GM18505 (cell line): ENCODE results near the gene ATG4C.

Source experiments
- ATAC-seq: cut with Tn5 transposase; IDR thresholded peaks from one replicate; pipeline ENCODE4 v1.9.1; 2021; ENCODE audit not compliant: unreplicated experiment
- POLR2A ChIP-seq: IDR thresholded peaks from 4 replicates; pipeline ENCODE4 v1.6.1; 2011; ENCODE audit warnings: borderline replicate concordance; ENCODE audit not compliant: insufficient read depth, insufficient read length; ENCODE audit errors: extremely low read depth

The ATG4C gene

DNA sequence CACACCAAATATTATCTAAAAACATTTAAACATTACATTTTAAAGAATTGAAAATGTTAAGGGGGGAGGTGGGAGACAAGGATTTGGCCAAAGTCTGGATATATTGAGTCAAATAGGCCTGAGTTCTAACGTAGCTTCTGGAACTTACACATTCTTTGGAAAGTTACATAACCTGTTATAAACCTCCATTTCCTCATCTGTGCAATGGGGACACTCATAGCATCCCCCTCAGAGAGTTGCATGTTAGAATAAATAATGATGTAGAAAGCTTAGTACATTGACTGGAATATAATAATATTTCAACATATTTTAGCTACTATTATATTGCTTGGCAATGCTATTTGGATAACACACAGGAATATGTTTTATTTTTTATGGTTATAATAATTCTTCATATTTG lies 117.7 kb downstream of the ATG4C start:
- no peak for TF ChIP-seq POLR2A
- ATAC-seq = no peak

DNA sequence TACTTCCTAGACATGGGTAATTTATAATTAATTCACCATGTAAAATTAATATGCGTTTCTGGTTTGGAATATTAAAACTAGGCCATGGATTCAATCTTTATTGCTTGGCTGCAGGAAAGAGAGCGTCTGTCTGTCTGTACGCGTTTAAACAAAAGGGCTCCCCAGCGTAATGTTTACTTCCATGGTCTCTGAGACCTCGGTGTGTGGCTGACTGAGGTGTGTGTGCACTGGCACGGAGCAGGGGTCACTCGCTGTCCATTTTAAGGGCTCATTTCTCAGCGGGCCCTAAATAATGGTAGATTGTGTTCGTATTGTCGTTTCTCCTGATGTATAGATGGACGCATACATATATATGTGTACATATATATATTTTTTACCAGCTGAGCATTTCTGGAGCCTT lies 119.6 kb downstream of the ATG4C start:
- no peak for ATAC-seq
- TF ChIP-seq POLR2A = no peak

DNA sequence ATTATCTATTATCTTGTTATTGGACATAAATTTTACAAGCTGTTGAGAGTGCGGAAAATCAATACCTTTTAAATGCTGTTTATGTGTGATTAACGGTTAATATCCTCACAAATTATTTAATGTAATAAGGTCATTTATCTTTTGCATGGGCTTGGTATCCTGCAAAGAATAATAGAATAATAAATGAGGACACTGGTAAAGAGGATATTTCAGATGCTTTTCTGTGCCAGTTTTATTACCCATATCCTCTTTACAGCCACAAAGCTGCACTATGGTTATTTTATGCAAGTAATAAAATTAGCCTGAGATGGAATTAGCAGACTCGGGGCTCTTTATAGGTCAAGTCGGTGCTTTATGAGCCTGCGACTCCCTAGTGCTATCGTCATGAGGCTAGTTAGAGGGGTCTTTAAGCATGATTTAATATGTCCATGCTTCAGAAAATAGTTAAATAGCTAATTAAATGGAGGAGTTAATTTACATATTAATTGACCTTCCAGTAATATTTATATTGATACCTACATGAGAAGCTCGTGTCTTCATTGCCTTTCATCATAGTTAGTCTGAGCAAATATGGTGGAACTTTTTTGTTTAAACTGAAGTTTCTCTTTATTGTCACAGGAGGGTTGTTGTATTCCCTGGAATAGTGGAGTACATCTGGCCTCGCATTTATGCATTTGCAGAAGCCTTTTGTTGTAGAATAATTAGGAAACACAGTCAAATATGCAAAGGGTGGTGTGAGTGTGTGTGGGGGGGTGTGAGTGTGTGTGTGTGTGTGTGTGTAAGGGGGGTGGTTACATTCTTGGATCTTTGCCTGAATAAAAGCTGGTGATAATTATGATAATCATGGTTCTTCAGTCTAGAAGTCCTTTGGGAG lies 120.3 kb downstream of the ATG4C start:
- ATAC-seq = no peak
- no peak for TF ChIP-seq POLR2A

DNA sequence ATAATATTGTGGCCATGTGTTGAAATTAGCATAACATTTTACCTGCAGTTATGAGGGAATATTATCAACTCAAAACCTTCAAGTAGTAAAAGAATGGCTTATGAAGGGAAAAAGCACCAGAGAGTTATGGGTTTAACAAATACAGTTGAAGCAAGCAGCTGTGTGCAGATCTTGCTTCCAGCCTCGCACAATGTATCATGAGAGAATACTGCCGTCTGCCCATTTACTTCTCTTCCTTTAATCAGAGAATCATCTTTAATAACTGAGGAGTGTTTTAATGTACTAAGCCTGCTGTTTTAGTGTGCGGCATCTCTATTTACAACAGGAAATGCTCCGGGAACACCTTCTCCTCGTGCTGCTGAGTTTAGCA lies 120.9 kb downstream of the ATG4C start:
- ATAC-seq = no peak
- TF ChIP-seq POLR2A = no peak

DNA sequence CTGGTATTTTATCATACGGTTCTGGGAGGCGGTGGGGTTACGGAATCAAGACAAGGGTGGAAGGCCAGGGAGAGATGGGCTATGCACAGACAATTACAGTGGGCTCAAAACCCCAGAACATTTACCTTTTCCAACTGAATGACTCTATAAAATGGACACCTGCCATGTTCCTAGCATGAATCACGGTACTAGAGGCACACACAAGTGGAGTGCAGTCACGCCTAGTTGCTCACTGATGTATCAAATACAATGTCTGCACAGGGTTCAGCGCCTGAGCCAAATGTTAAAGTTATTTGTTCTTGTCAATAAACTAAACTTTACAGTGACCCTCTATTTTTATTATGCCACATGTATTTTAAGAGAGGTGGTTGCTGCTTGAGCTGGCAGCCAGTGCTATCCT lies 121.4 kb downstream of the ATG4C start:
- ATAC-seq = no peak
- TF ChIP-seq POLR2A = no peak

DNA sequence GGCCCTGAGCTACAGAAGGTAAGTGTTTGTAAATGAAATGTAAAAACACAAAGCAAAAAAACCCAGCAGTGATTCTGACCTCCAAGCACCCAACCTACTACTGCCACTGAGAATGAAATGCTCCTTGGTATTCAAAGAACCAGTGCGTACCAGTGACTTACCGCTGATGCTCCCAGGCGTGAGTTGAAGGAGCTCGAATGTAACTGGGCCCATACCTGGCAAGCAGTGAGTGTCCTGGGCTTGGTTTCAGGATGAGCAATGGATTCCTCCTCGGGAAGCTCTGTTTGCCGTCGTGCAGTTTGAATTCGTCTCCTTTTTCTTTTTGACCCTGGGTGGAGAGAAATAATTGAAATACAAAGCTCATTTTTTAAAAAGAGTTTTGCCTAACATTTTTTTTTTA lies 121.9 kb downstream of the ATG4C start:
- no peak for TF ChIP-seq POLR2A
- ATAC-seq = no peak

DNA sequence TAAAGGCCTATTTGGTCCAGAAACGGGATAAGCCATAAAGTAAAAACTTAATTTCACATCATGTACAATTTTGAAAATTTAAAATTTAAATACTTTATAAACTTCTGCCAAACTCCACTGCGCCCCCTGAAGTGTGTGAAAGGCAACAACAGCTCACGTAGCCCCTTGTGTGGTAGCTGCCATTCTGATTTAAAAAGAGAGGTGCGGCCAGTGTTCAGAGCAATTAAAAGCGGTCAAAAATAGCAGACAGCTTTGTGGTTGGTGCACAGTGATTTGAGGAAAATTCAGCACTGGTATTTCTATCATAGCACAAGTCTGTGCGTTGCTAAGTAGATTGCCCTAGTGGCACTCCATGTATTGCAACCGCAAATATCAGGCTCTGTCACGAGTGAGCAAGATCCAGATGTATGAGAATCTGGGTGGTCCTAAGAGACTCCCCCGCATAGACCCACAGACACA lies 122.5 kb downstream of the ATG4C start:
- no peak for TF ChIP-seq POLR2A
- no peak for ATAC-seq

DNA sequence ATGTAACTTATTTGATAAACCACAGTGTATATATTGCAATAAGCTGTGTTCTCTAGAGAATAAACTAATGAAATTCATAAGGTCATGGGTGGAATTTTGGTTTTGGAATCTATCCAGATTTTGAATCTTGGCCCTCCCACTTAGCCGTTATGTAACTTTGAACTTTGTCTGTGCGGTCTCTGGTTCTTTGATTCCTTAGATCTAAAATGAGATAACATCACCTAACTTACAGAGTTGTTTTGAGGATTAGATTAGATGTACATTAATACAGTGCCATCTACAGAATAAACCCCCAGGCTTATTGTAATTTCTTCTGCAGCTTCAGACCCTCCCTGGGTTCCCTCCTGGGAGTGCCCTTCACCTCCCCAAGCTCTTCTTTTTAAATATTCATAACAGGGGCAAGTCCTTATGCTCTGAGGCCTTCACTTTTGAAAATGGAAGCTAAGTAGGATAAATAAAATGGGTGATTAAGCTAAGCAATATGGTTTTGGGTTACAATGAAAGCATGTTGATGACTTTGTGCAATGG lies 124.3 kb downstream of the ATG4C start:
- TF ChIP-seq POLR2A = no peak
- no peak for ATAC-seq

DNA sequence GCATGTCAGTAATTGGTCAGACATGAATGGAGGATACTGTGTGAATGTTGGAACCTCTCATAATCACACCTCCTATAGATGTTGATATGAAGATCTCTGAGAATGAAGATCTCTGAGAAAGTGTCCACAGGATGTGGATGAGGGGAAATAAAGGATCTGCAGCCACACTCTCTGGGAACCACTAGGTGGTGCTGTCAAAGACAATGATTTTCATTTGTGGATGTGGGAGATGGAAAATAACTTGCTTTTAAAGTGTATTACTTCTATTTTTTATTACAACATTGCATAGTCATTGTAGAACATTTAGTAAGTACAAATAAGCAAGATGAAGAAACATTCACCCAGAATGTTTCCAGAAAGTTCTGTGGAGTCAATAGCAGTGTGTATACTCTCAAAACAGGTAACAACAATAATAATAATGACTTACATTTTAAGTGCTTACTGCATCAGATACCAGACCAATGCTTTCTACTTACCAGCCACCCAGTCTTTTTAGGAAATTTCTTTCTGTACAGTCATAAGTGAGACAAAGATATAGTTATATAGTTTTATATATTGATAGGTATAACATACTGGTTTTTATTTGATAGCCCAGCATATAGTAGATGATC lies 128.2 kb downstream of the ATG4C start:
- TF ChIP-seq POLR2A = no peak
- ATAC-seq = no peak
